ENCODE measurements around the gene TCF23.

Gene TCF23

GRCh38 chr2:27138111-27138510 is 10.7 kb upstream of the TCF23 start:
- H3K36me3 ChIP-seq (ENCODE audit: control insufficient read depth in 2 of 2, insufficient read depth in 2 of 2, low read length in 2 of 2), result no peaks in the 10 kb centered on the region
- H3K9ac ChIP-seq (ENCODE audit: low read length in 2 of 2), result no peak overlapping the region
- H3K27me3 ChIP-seq (ENCODE audit: control insufficient read depth in 1 of 2, insufficient read depth in 2 of 2, low read length in 2 of 2), result no peaks in the 10 kb centered on the region
- no peaks in the 10 kb centered on the region for H3K9me3 ChIP-seq (ENCODE audit: control insufficient read depth in 2 of 2, low read length in 2 of 2)
- no peak overlapping the region for H3K4me3 ChIP-seq (ENCODE audit: low read length in 2 of 2)
- no peak overlapping the region for H3K27ac ChIP-seq (ENCODE audit: low read length)
- peaks cover 10% of the 10 kb centered on the region for H3K4me1 ChIP-seq (ENCODE audit: control insufficient read depth, insufficient read depth, low read length)

- Histone ChIP-seq H3K9ac (ENCODE audit: low read length in 2 of 2) (no peak within 1 kb of the TSS), H3K4me3 (ENCODE audit: low read length in 2 of 2) (no peak within 1 kb of the TSS), H3K36me3 (ENCODE audit: control insufficient read depth in 2 of 2, insufficient read depth in 2 of 2, low read length in 2 of 2) (no peaks in the 10 kb centered on the region), H3K9me3 (ENCODE audit: control insufficient read depth in 2 of 2, low read length in 2 of 2) (no peaks in the 10 kb centered on the region), H3K27ac (ENCODE audit: low read length) (no peak within 1 kb of the TSS), H3K4me1 (ENCODE audit: control insufficient read depth, insufficient read depth, low read length) (no peaks in the 10 kb centered on the region), H3K27me3 (ENCODE audit: control insufficient read depth in 1 of 2, insufficient read depth in 2 of 2, low read length in 2 of 2) (no peaks in the 10 kb centered on the region)
These were observed 9.5 kb upstream of the TCF23 start, which contains the start of gene PRR30 for GRCh38 chr2:27139310-27139709. PRR30 (minus strand) TSS chr2:27139410; CDS start chr2:27138329, 1,081 bp downstream.

GRCh38 chr2:27143285-27143684 is 5.5 kb upstream of the TCF23 start:
- Histone ChIP-seq H3K9me3 (ENCODE audit: control insufficient read depth in 2 of 2, low read length in 2 of 2) (no peaks in the 10 kb centered on the region), H3K27ac (ENCODE audit: low read length) (no peak overlapping the region), H3K9ac (ENCODE audit: low read length in 2 of 2) (no peak overlapping the region), H3K4me1 (ENCODE audit: control insufficient read depth, insufficient read depth, low read length) (no peaks in the 10 kb centered on the region), H3K27me3 (ENCODE audit: control insufficient read depth in 1 of 2, insufficient read depth in 2 of 2, low read length in 2 of 2) (no peaks in the 10 kb centered on the region), H3K36me3 (ENCODE audit: control insufficient read depth in 2 of 2, insufficient read depth in 2 of 2, low read length in 2 of 2) (no peaks in the 10 kb centered on the region), H3K4me3 (ENCODE audit: low read length in 2 of 2) (no peak overlapping the region)

GRCh38 chr2:27145682-27146081 is 3.1 kb upstream of the TCF23 start:
- Histone ChIP-seq H3K36me3 (ENCODE audit: control insufficient read depth in 2 of 2, insufficient read depth in 2 of 2, low read length in 2 of 2) (no peaks in the 10 kb centered on the region), H3K4me1 (ENCODE audit: control insufficient read depth, insufficient read depth, low read length) (no peaks in the 10 kb centered on the region), H3K27me3 (ENCODE audit: control insufficient read depth in 1 of 2, insufficient read depth in 2 of 2, low read length in 2 of 2) (peaks cover 0 to 2% of the 10 kb centered on the region in 2 donors)

GRCh38 chr2:27147935-27148334 is 869 bp upstream of the TCF23 start:
- Histone ChIP-seq H3K27ac (ENCODE audit: low read length) (no peak overlapping the region), H3K27me3 (ENCODE audit: control insufficient read depth in 1 of 2, insufficient read depth in 2 of 2, low read length in 2 of 2) (peaks cover 0 to 4% of the 10 kb centered on the region in 2 donors), H3K36me3 (ENCODE audit: control insufficient read depth in 2 of 2, insufficient read depth in 2 of 2, low read length in 2 of 2) (no peaks in the 10 kb centered on the region), H3K9me3 (ENCODE audit: control insufficient read depth in 2 of 2, low read length in 2 of 2) (no peaks in the 10 kb centered on the region), H3K4me1 (ENCODE audit: control insufficient read depth, insufficient read depth, low read length) (no peaks in the 10 kb centered on the region), H3K9ac (ENCODE audit: low read length in 2 of 2) (no peak overlapping the region), H3K4me3 (ENCODE audit: low read length in 2 of 2) (no peak overlapping the region)

More at GRCh38 chr2:27145682-27146081, 3.1 kb upstream of the TCF23 start:
- no peaks in the 10 kb centered on the region for H3K9me3 ChIP-seq (ENCODE audit: control insufficient read depth in 2 of 2, low read length in 2 of 2)
- H3K27ac ChIP-seq (ENCODE audit: low read length), result no peak overlapping the region
- H3K4me3 ChIP-seq (ENCODE audit: low read length in 2 of 2), result no peak overlapping the region
- no peak overlapping the region for H3K9ac ChIP-seq (ENCODE audit: low read length in 2 of 2)

GRCh38 chr2:27149570-27150405 is 984 bp downstream of the TCF23 start:
- H3K27ac ChIP-seq (ENCODE audit: low read length), result no peak overlapping the region
- H3K9ac ChIP-seq (ENCODE audit: low read length in 2 of 2), result no peak overlapping the region
- no peaks in the 10 kb centered on the region for H3K9me3 ChIP-seq (ENCODE audit: control insufficient read depth in 2 of 2, low read length in 2 of 2)
- H3K4me3 ChIP-seq (ENCODE audit: low read length in 2 of 2), result no peak overlapping the region
- no peaks in the 10 kb centered on the region for H3K4me1 ChIP-seq (ENCODE audit: control insufficient read depth, insufficient read depth, low read length)
- H3K27me3 ChIP-seq (ENCODE audit: control insufficient read depth in 1 of 2, insufficient read depth in 2 of 2, low read length in 2 of 2), result peaks cover 0 to 4% of the 10 kb centered on the region in 2 donors
- no peaks in the 10 kb centered on the region for H3K36me3 ChIP-seq (ENCODE audit: control insufficient read depth in 2 of 2, insufficient read depth in 2 of 2, low read length in 2 of 2)

GRCh38 chr2:27150639-27151230 is 1.9 kb downstream of the TCF23 start:
- Histone ChIP-seq H3K27me3 (ENCODE audit: control insufficient read depth in 1 of 2, insufficient read depth in 2 of 2, low read length in 2 of 2) (peaks cover 0 to 4% of the 10 kb centered on the region in 2 donors), H3K27ac (ENCODE audit: low read length) (no peak overlapping the region), H3K4me1 (ENCODE audit: control insufficient read depth, insufficient read depth, low read length) (no peaks in the 10 kb centered on the region), H3K9me3 (ENCODE audit: control insufficient read depth in 2 of 2, low read length in 2 of 2) (no peaks in the 10 kb centered on the region), H3K36me3 (ENCODE audit: control insufficient read depth in 2 of 2, insufficient read depth in 2 of 2, low read length in 2 of 2) (no peaks in the 10 kb centered on the region), H3K4me3 (ENCODE audit: low read length in 2 of 2) (no peak overlapping the region), H3K9ac (ENCODE audit: low read length in 2 of 2) (no peak overlapping the region)

- Histone ChIP-seq H3K36me3 (ENCODE audit: control insufficient read depth in 2 of 2, insufficient read depth in 2 of 2, low read length in 2 of 2) (no peaks in the 10 kb centered on the region), H3K9ac (ENCODE audit: low read length in 2 of 2) (no peak overlapping the region), H3K4me3 (ENCODE audit: low read length in 2 of 2) (no peak overlapping the region), H3K27me3 (ENCODE audit: control insufficient read depth in 1 of 2, insufficient read depth in 2 of 2, low read length in 2 of 2) (peaks cover 0 to 4% of the 10 kb centered on the region in 2 donors), H3K9me3 (ENCODE audit: control insufficient read depth in 2 of 2, low read length in 2 of 2) (no peaks in the 10 kb centered on the region), H3K4me1 (ENCODE audit: control insufficient read depth, insufficient read depth, low read length) (no peaks in the 10 kb centered on the region), H3K27ac (ENCODE audit: low read length) (no peak overlapping the region)
These were observed 3.4 kb downstream of the TCF23 start for GRCh38 chr2:27152102-27152795.

- Histone ChIP-seq H3K36me3 (ENCODE audit: control insufficient read depth in 2 of 2, insufficient read depth in 2 of 2, low read length in 2 of 2) (no peaks in the 10 kb centered on the region), H3K9me3 (ENCODE audit: control insufficient read depth in 2 of 2, low read length in 2 of 2) (no peaks in the 10 kb centered on the region), H3K4me3 (ENCODE audit: low read length in 2 of 2) (no peak overlapping the region), H3K27me3 (ENCODE audit: control insufficient read depth in 1 of 2, insufficient read depth in 2 of 2, low read length in 2 of 2) (peaks cover 0 to 4% of the 10 kb centered on the region in 2 donors), H3K4me1 (ENCODE audit: control insufficient read depth, insufficient read depth, low read length) (no peaks in the 10 kb centered on the region), H3K9ac (ENCODE audit: low read length in 2 of 2) (no peak overlapping the region), H3K27ac (ENCODE audit: low read length) (no peak overlapping the region)
These were observed 4.1 kb downstream of the TCF23 start for GRCh38 chr2:27152796-27153464.

- no peak overlapping the region for H3K9ac ChIP-seq (ENCODE audit: low read length in 2 of 2)
- no peak overlapping the region for H3K27ac ChIP-seq (ENCODE audit: low read length)
- H3K27me3 ChIP-seq (ENCODE audit: control insufficient read depth in 1 of 2, insufficient read depth in 2 of 2, low read length in 2 of 2), result peaks cover 0 to 2% of the 10 kb centered on the region in 2 donors
- H3K36me3 ChIP-seq (ENCODE audit: control insufficient read depth in 2 of 2, insufficient read depth in 2 of 2, low read length in 2 of 2), result no peaks in the 10 kb centered on the region
- H3K4me3 ChIP-seq (ENCODE audit: low read length in 2 of 2), result no peak overlapping the region
- no peaks in the 10 kb centered on the region for H3K9me3 ChIP-seq (ENCODE audit: control insufficient read depth in 2 of 2, low read length in 2 of 2)
- no peaks in the 10 kb centered on the region for H3K4me1 ChIP-seq (ENCODE audit: control insufficient read depth, insufficient read depth, low read length)
These were observed 5.7 kb downstream of the TCF23 start for GRCh38 chr2:27154488-27154887.
